Fibroblast of lung (primary cell): ENCODE data around the gene MBD5. TPM values are rescaled to one million over a fixed set of nuclear protein-coding genes. Genes with fewer than 3 reads are reported as not detected.

ENCODE experiments used
- DNase-seq, 2 donors: peaks; one replicate each; pipeline versions ENCODE4 v3.0.0 to v3.0.0-alpha.2; 2010; ENCODE audit warnings: low read depth in 2 of 2
- H2AFZ ChIP-seq: 2 replicates; pipeline ENCODE4 v1.5.1; 2012; ENCODE audit warnings: low read length, control low read depth, inconsistent platforms
- H3K27ac ChIP-seq: 2 replicates; pipeline ENCODE4 v1.5.1; 2011; ENCODE audit warnings: low read length, control low read depth; ENCODE audit not compliant: insufficient read depth
- H3K27me3 ChIP-seq: 2 replicates; pipeline ENCODE4 v1.5.1; 2011; ENCODE audit warnings: mild to moderate bottlenecking, low read length; ENCODE audit not compliant: control insufficient read depth, insufficient read depth
- H3K36me3 ChIP-seq: 2 replicates; pipeline ENCODE4 v1.5.1; 2011; ENCODE audit warnings: low read length; ENCODE audit not compliant: control insufficient read depth, insufficient read depth
- H3K4me1 ChIP-seq: 2 replicates; pipeline ENCODE4 v1.5.1; 2011; ENCODE audit warnings: low read length; ENCODE audit not compliant: control insufficient read depth, insufficient read depth; ENCODE audit errors: extremely low read depth
- H3K4me2 ChIP-seq: 2 replicates; pipeline ENCODE4 v1.5.1; 2011; ENCODE audit warnings: low read length, control low read depth; ENCODE audit not compliant: insufficient read depth; ENCODE audit errors: extremely low read depth
- H3K4me3 ChIP-seq, 4 experiments: fragments of 200-600 bp in 1 of 4; sonication (generic) in 1 of 4; replicated peaks in 1 of 4; 2 replicates each; pipeline ENCODE4 v1.5.1; 2011 to 2016; ENCODE audit warnings: low read length in 4 of 4, low read depth in 3 of 4, mild to moderate bottlenecking in 3 of 4, control low read depth in 2 of 4, inconsistent platforms in 1 of 4, mixed read lengths in 1 of 4; ENCODE audit not compliant: insufficient read depth in 1 of 4; ENCODE audit errors: control extremely low read depth in 1 of 4
- H3K79me2 ChIP-seq: 2 replicates; pipeline ENCODE4 v1.5.1; 2012; ENCODE audit warnings: mild to moderate bottlenecking, low read length, inconsistent platforms; ENCODE audit not compliant: control insufficient read depth, insufficient read depth
- H3K9ac ChIP-seq: 2 replicates; pipeline ENCODE4 v1.5.1; 2011; ENCODE audit warnings: mild to moderate bottlenecking, low read length, control low read depth; ENCODE audit not compliant: insufficient read depth
- H3K9me3 ChIP-seq: 2 replicates; pipeline ENCODE4 v1.5.1; 2012; ENCODE audit warnings: low read depth, low read length; ENCODE audit not compliant: control insufficient read depth, insufficient read depth
- H4K20me1 ChIP-seq: 2 replicates; pipeline ENCODE4 v1.5.1; 2011; ENCODE audit warnings: low read length; ENCODE audit not compliant: control insufficient read depth, insufficient read depth; ENCODE audit errors: extremely low read depth
- CTCF ChIP-seq, 2 donors: IDR thresholded peaks in 1 of 2; conservative IDR thresholded peaks in 1 of 2; 1 replicate in 1 of 2; 2 replicates in 1 of 2; pipeline ENCODE4 v1.5.1; 2011 to 2012; ENCODE audit warnings: low read length in 2 of 2, control low read depth in 1 of 2, inconsistent platforms in 1 of 2, low read depth in 1 of 2, mild to moderate bottlenecking in 1 of 2
- EZH2 ChIP-seq: IDR thresholded peaks from 2 replicates; pipeline ENCODE4 v1.5.1; 2012; ENCODE audit warnings: low read length, control low read depth, mild to moderate bottlenecking; ENCODE audit errors: missing control alignments
- polyA plus RNA-seq, 2 donors: library from polyadenylated mRNA; depleted of rRNA in 1 of 2; stranded (reverse) in 1 of 2; unstranded in 1 of 2; fragments of >200 nt; gene quantifications; 2 replicates each; pipeline ENCODE4 v1.2.1, GENCODE V29; 2011 to 2012; ENCODE audit warnings: missing spikeins in 1 of 2
- total RNA-seq: library from RNA; depleted of rRNA; stranded (reverse); fragments of >200 nt; gene quantifications from 2 replicates; pipeline ENCODE4 v1.2.1, GENCODE V29; 2014

The MBD5 gene
- total and polyA plus RNA-seq, 2 donors (not counting 1 experiment from before 2014, with no cell fraction given) = 26.1 to 32.4 TPM

- H3K36me3 ChIP-seq = no peaks in the 10 kb centered on the region
- H3K4me3 ChIP-seq = no peak overlapping the region
- no peak overlapping the region for H3K4me2 ChIP-seq
- peak in 1 of 2 donors; percentile 17 for DNase-seq
- H3K79me2 ChIP-seq = no peaks in the 10 kb centered on the region
- no peaks in the 10 kb centered on the region for H3K4me1 ChIP-seq
- no peak overlapping the region for H2AFZ ChIP-seq
- no peak overlapping the region for H3K9ac ChIP-seq
- H3K27ac ChIP-seq = no peak overlapping the region
- TF ChIP-seq CTCF (conservative IDR thresholded peaks at IDR 0.05 in 1 of 2, IDR thresholded peaks at IDR 0.05 in 1 of 2; ENCODE audit: low read depth in 1 of 2, low read length in 2 of 2) (no peak), EZH2 (no peak)
- no peaks in the 10 kb centered on the region for H3K9me3 ChIP-seq
- H3K27me3 ChIP-seq = no peaks in the 10 kb centered on the region
- no peaks in the 10 kb centered on the region for H4K20me1 ChIP-seq
Observed at GRCh38 chr2:148039783-148040182, 18.9 kb downstream of the MBD5 start.

GRCh38 chr2:148042219-148042618, 21.3 kb downstream of the MBD5 start:
- Histone ChIP-seq H3K9ac (no peak overlapping the region), H3K4me2 (no peak overlapping the region), H3K4me1 (no peaks in the 10 kb centered on the region), H3K4me3 (no peak overlapping the region), H3K79me2 (no peaks in the 10 kb centered on the region), H2AFZ (no peak overlapping the region), H3K27ac (no peak overlapping the region), H4K20me1 (no peaks in the 10 kb centered on the region), H3K27me3 (no peaks in the 10 kb centered on the region), H3K9me3 (no peaks in the 10 kb centered on the region), H3K36me3 (no peaks in the 10 kb centered on the region)
- DNase-seq = no peak
- no peak for TF ChIP-seq EZH2
- TF ChIP-seq CTCF (conservative IDR thresholded peaks at IDR 0.05 in 1 of 2, IDR thresholded peaks at IDR 0.05 in 1 of 2; ENCODE audit: low read depth in 1 of 2, low read length in 2 of 2) = no peak

- H4K20me1 ChIP-seq = no peaks in the 10 kb centered on the region
- H3K4me3 ChIP-seq = no peak overlapping the region
- H3K36me3 ChIP-seq = no peaks in the 10 kb centered on the region
- no peak overlapping the region for H3K9ac ChIP-seq
- no peaks in the 10 kb centered on the region for H3K4me1 ChIP-seq
- no peak overlapping the region for H3K27ac ChIP-seq
- H2AFZ ChIP-seq = no peak overlapping the region
- DNase-seq = no peak
- no peaks in the 10 kb centered on the region for H3K9me3 ChIP-seq
- no peaks in the 10 kb centered on the region for H3K79me2 ChIP-seq
- no peak overlapping the region for H3K4me2 ChIP-seq
- no peaks in the 10 kb centered on the region for H3K27me3 ChIP-seq
- TF ChIP-seq EZH2 = no peak
- TF ChIP-seq CTCF (conservative IDR thresholded peaks at IDR 0.05 in 1 of 2, IDR thresholded peaks at IDR 0.05 in 1 of 2; ENCODE audit: low read depth in 1 of 2, low read length in 2 of 2) = no peak
Observed at GRCh38 chr2:148044322-148044721, 23.4 kb downstream of the MBD5 start.
